SIG-M5 (cell line): Measurements from ENCODE around the gene NKAPL.
"Not testable (repeated sequence)": the region's sequence is repeated elsewhere in the genome, so short reads cannot be mapped to it uniquely, and the experiment has no call there.

Experiments used
- DNase-seq: peaks from one replicate; lab custom pipeline; 2025; lab: John Stamatoyannopoulos, UW

NKAPL gene

GRCh38 chr6:28296520-28297060 is 37.5 kb downstream of the NKAPL start:
- no peak for DNase-seq

- no peak for DNase-seq
Observed at GRCh38 chr6:28303570-28303969, 44.5 kb downstream of the NKAPL start.

- not testable (repeated sequence) for DNase-seq
Observed at GRCh38 chr6:28306363-28306762, 47.3 kb downstream of the NKAPL start.
